ENCODE data around the gene CYGB.
"Not testable (repeated sequence)": the region's sequence is repeated elsewhere in the genome, so short reads cannot be mapped to it uniquely, and the experiment has no call there.

DNA sequence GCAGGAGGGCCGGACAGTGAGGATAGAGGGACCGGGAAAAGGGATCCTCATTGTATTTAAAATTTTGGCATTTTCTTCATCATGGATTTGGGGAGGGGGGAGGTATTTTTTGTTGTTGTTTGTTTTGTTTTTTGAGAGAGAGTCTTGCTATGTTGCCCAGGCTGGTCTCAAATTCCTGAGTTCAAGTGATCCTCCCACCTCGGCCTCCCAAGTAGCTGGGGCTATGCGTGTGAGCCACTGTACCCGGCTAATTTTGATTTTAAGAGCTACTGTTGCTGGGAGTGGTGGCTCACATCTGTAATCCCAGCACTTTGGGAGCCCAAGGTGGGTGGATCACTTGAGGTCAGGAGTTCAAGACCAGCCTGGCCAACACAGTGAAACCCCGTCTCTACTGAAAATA is 23.2 kb downstream of the CYGB start:
- TF ChIP-seq, protein P1, sequence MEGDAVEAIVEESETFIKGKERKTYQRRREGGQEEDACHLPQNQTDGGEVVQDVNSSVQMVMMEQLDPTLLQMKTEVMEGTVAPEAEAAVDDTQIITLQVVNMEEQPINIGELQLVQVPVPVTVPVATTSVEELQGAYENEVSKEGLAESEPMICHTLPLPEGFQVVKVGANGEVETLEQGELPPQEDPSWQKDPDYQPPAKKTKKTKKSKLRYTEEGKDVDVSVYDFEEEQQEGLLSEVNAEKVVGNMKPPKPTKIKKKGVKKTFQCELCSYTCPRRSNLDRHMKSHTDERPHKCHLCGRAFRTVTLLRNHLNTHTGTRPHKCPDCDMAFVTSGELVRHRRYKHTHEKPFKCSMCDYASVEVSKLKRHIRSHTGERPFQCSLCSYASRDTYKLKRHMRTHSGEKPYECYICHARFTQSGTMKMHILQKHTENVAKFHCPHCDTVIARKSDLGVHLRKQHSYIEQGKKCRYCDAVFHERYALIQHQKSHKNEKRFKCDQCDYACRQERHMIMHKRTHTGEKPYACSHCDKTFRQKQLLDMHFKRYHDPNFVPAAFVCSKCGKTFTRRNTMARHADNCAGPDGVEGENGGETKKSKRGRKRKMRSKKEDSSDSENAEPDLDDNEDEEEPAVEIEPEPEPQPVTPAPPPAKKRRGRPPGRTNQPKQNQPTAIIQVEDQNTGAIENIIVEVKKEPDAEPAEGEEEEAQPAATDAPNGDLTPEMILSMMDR (IDR thresholded peaks at IDR 0.05; ENCODE audit: borderline replicate concordance, extremely low read depth, low read length, poor library complexity, severe bottlenecking) = not testable (repeated sequence)
- TF ChIP-seq EZH2 (IDR thresholded peaks at IDR 0.05; ENCODE audit: borderline replicate concordance, low read depth, low read length, severe bottlenecking) = not testable (repeated sequence)

Data from DND-41 (cell line).